H9 (cell line): Measurements from ENCODE around the gene ERICH6B. TPM values are rescaled to one million over a fixed set of nuclear protein-coding genes. Genes with fewer than 3 reads are reported as not detected.

Experiments used
- DNase-seq: peaks from one replicate; pipeline ENCODE4 v3.0.0-alpha.2; 2017
- H2AFZ ChIP-seq: one replicate; pipeline ENCODE4 v1.6.1; 2013; ENCODE audit warnings: mild to moderate bottlenecking, low read length, control low read depth, moderate library complexity
- H2AK5ac ChIP-seq: 2 replicates; pipeline ENCODE4 v1.6.1; 2013; ENCODE audit warnings: low read length, control low read depth, mixed read lengths; ENCODE audit not compliant: insufficient read length
- H2BK120ac ChIP-seq: one replicate; pipeline ENCODE4 v1.6.1; 2013; ENCODE audit warnings: low read depth, mild to moderate bottlenecking, low read length, control low read depth, inconsistent platforms; ENCODE audit not compliant: poor library complexity, severe bottlenecking
- H2BK12ac ChIP-seq: 2 replicates; pipeline ENCODE4 v1.6.1; 2013; ENCODE audit warnings: low read length, control low read depth, mixed read lengths, low read depth; ENCODE audit not compliant: insufficient read length
- H2BK15ac ChIP-seq: 2 replicates; pipeline ENCODE4 v1.6.1; 2013; ENCODE audit warnings: low read depth, low read length, control low read depth
- H2BK20ac ChIP-seq: one replicate; pipeline ENCODE4 v1.6.1; 2013; ENCODE audit warnings: low read depth, mild to moderate bottlenecking, low read length, control low read depth, inconsistent platforms; ENCODE audit not compliant: poor library complexity, severe bottlenecking
- H2BK5ac ChIP-seq: 2 replicates; pipeline ENCODE4 v1.6.1; 2013; ENCODE audit warnings: low read length, control low read depth, mixed read lengths; ENCODE audit not compliant: insufficient read length
- H3K14ac ChIP-seq: 2 replicates; pipeline ENCODE4 v1.6.1; 2013; ENCODE audit warnings: low read length, control low read depth; ENCODE audit not compliant: insufficient read depth
- H3K18ac ChIP-seq: 2 replicates; pipeline ENCODE4 v1.6.1; 2013; ENCODE audit warnings: low read depth, mild to moderate bottlenecking, mixed read lengths, low read length, control low read depth; ENCODE audit not compliant: insufficient read length
- H3K23ac ChIP-seq: 2 replicates; pipeline ENCODE4 v1.6.1; 2013; ENCODE audit warnings: low read length, control low read depth, mixed read lengths, low read depth; ENCODE audit not compliant: insufficient read length
- H3K23me2 ChIP-seq: 2 replicates; pipeline ENCODE4 v1.6.1; 2013; ENCODE audit warnings: low read depth, mild to moderate bottlenecking, mixed read lengths, low read length, control low read depth; ENCODE audit not compliant: insufficient read length, poor library complexity, severe bottlenecking
- H3K27ac ChIP-seq: 2 replicates; pipeline ENCODE4 v1.5.1; 2013; ENCODE audit warnings: low read length, control low read depth, mixed read lengths, low read depth; ENCODE audit not compliant: insufficient read length
- H3K27me3 ChIP-seq: 2 replicates; pipeline ENCODE4 v1.6.1; 2013; ENCODE audit warnings: low read length, control low read depth, inconsistent platforms; ENCODE audit not compliant: insufficient read depth
- H3K4ac ChIP-seq: 2 replicates; pipeline ENCODE4 v1.6.1; 2013; ENCODE audit warnings: low read depth, mild to moderate bottlenecking, control low read depth, inconsistent platforms, low read length, moderate library complexity
- H3K4me1 ChIP-seq: 2 replicates; pipeline ENCODE4 v1.6.1; 2013; ENCODE audit warnings: low read length, control low read depth, inconsistent platforms; ENCODE audit not compliant: insufficient read depth
- H3K4me2 ChIP-seq: 2 replicates; pipeline ENCODE4 v1.6.1; 2013; ENCODE audit warnings: low read length, control low read depth, mixed read lengths; ENCODE audit not compliant: insufficient read length, insufficient read depth
- H3K56ac ChIP-seq: 2 replicates; pipeline ENCODE4 v1.6.1; 2013; ENCODE audit warnings: low read depth, mild to moderate bottlenecking, mixed read lengths, low read length, control low read depth; ENCODE audit not compliant: insufficient read length
- H3K79me1 ChIP-seq: 2 replicates; pipeline ENCODE4 v1.6.1; 2013; ENCODE audit warnings: low read depth, mild to moderate bottlenecking, moderate library complexity, low read length, control low read depth, inconsistent platforms; ENCODE audit not compliant: insufficient read depth, poor library complexity, severe bottlenecking
- H3K79me2 ChIP-seq: 2 replicates; pipeline ENCODE4 v1.6.1; 2013; ENCODE audit warnings: low read length, control low read depth, inconsistent platforms; ENCODE audit not compliant: insufficient read depth
- H3K9ac ChIP-seq: 2 replicates; pipeline ENCODE4 v1.6.1; 2013; ENCODE audit warnings: low read length, control low read depth, mixed read lengths; ENCODE audit not compliant: insufficient read length; ENCODE audit errors: extremely low read depth
- H3K9me3 ChIP-seq: one replicate; pipeline ENCODE4 v1.6.1; 2013; ENCODE audit warnings: low read depth, low read length, inconsistent platforms; ENCODE audit not compliant: control insufficient read depth
- H3T11ph ChIP-seq: one replicate; pipeline ENCODE4 v1.6.1; 2013; ENCODE audit warnings: mild to moderate bottlenecking, low read length, control low read depth, inconsistent platforms
- H4K20me1 ChIP-seq: one replicate; pipeline ENCODE4 v1.6.1; 2013; ENCODE audit not compliant: control insufficient read depth, insufficient read length, insufficient read depth
- H4K5ac ChIP-seq: 2 replicates; pipeline ENCODE4 v1.6.1; 2013; ENCODE audit warnings: low read depth, mild to moderate bottlenecking, mixed read lengths, low read length, control low read depth; ENCODE audit not compliant: insufficient read length
- H4K8ac ChIP-seq: replicated peaks from 2 replicates; pipeline ENCODE4 v1.6.1; 2013; ENCODE audit warnings: low read length, control low read depth, mixed read lengths, low read depth; ENCODE audit not compliant: insufficient read length
- H4K91ac ChIP-seq: 2 replicates; pipeline ENCODE4 v1.6.1; 2013; ENCODE audit warnings: low read depth, mild to moderate bottlenecking, moderate library complexity, mixed read lengths, low read length, control low read depth; ENCODE audit not compliant: insufficient read length
- H3K27ac Mint-ChIP-seq, 3 experiments: 2 replicates in 2 of 3; 3 replicates in 1 of 3; pipeline ENCODE4 v1.8.0; 2020 to 2021; ENCODE audit warnings: mixed read lengths in 3 of 3, mild to moderate bottlenecking in 1 of 3, moderate library complexity in 1 of 3
- H3K27me3 Mint-ChIP-seq: 2 replicates; pipeline ENCODE4 v1.8.0; 2021; ENCODE audit warnings: low read depth, mild to moderate bottlenecking, moderate library complexity, mixed read lengths
- H3K36me3 Mint-ChIP-seq, 3 experiments: 2 replicates in 2 of 3; 3 replicates in 1 of 3; pipeline ENCODE4 v1.8.0; 2020 to 2021; ENCODE audit warnings: low read depth in 3 of 3, mixed read lengths in 3 of 3; ENCODE audit not compliant: insufficient read depth in 1 of 3
- H3K4me1 Mint-ChIP-seq, 2 experiments: 2 replicates each; pipeline ENCODE4 v1.8.0; 2020; ENCODE audit warnings: mixed read lengths in 2 of 2
- H3K4me3 Mint-ChIP-seq, 2 experiments: 2 replicates in 1 of 2; 3 replicates in 1 of 2; pipeline ENCODE4 v1.8.0; 2020 to 2021; ENCODE audit warnings: mild to moderate bottlenecking in 2 of 2, mixed read lengths in 2 of 2, moderate library complexity in 1 of 2
- H3K9me3 Mint-ChIP-seq, 2 experiments: 2 replicates in 1 of 2; 3 replicates in 1 of 2; pipeline ENCODE4 v1.8.0; 2020; ENCODE audit warnings: mild to moderate bottlenecking in 2 of 2, mixed read lengths in 2 of 2, moderate library complexity in 1 of 2
- WGBS: extraction: QIAGEN DNeasy Blood & Tissue Kit; methylation state at CpG from one replicate; pipeline ENCODE4 v1.1.7; 2013; ENCODE audit warnings: missing lambda C conversion rate, low lambda C conversion rate, mixed read lengths; ENCODE audit not compliant: insufficient read length; ENCODE audit errors: extremely low coverage; 5-methylcytosine and 5-hydroxymethylcytosine counted together
- total RNA-seq: library from RNA; stranded (reverse); gene quantifications from 2 replicates; pipeline ENCODE4 v1.2.1, GENCODE V29; 2021
- TF ChIP-seq, protein P1 (sequence below): fragments of 200-600 bp; sonication (generic); conservative IDR thresholded peaks from 3 replicates; pipeline ENCODE4 v1.8.0; 2021; ENCODE audit warnings: antibody characterized with exemption, mild to moderate bottlenecking

The ERICH6B gene
- total RNA-seq, 1 experiment from 2014 or later, result not detected

DNA sequence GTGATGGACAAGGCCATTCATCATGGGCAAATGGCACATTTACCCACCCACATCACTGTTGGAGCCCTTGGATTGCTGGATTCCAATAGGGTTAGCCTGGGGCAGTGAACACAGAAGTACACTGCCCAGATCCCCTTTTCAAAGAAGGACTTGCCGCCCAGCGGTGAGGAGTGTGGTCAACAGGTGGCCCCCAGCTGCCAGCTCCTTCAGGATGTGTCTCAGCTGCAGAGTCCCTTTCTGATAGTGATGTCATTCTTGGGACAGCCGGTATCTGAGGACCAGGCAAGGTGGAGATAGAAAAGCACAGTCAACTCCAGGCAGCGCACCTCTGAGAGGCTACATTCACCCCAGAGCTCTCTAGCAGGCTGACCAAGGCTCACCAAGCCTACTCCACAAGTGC is 16.9 kb downstream of the ERICH6B start:
- no peaks in the 10 kb centered on the region for H3K36me3 Mint-ChIP-seq
- TF ChIP-seq, protein P1, sequence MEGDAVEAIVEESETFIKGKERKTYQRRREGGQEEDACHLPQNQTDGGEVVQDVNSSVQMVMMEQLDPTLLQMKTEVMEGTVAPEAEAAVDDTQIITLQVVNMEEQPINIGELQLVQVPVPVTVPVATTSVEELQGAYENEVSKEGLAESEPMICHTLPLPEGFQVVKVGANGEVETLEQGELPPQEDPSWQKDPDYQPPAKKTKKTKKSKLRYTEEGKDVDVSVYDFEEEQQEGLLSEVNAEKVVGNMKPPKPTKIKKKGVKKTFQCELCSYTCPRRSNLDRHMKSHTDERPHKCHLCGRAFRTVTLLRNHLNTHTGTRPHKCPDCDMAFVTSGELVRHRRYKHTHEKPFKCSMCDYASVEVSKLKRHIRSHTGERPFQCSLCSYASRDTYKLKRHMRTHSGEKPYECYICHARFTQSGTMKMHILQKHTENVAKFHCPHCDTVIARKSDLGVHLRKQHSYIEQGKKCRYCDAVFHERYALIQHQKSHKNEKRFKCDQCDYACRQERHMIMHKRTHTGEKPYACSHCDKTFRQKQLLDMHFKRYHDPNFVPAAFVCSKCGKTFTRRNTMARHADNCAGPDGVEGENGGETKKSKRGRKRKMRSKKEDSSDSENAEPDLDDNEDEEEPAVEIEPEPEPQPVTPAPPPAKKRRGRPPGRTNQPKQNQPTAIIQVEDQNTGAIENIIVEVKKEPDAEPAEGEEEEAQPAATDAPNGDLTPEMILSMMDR, result no peak
- H2BK120ac ChIP-seq, result no peak overlapping the region

More for the DNA sequence above, 16.9 kb downstream of the ERICH6B start:
- H3K79me1 ChIP-seq, result no peaks in the 10 kb centered on the region
- no peak overlapping the region for H2AK5ac ChIP-seq
- peaks cover 10% of the 10 kb centered on the region for H3K27me3 Mint-ChIP-seq
- no peak overlapping the region for H4K8ac ChIP-seq
- H2BK20ac ChIP-seq, result no peak overlapping the region
- H2BK5ac ChIP-seq, result no peak overlapping the region
- no peak overlapping the region for H3K27ac Mint-ChIP-seq
- no peaks in the 10 kb centered on the region for H3K79me2 ChIP-seq
- no peak overlapping the region for H3K4me2 ChIP-seq
- no peak overlapping the region for H2BK12ac ChIP-seq
- H3K23ac ChIP-seq, result no peak overlapping the region
- no peak overlapping the region for H3K4ac ChIP-seq
- no peaks in the 10 kb centered on the region for H3K4me1 ChIP-seq
- no peak overlapping the region; the same call in 1 of the 2 replicates for H3K14ac ChIP-seq
- H3K9me3 ChIP-seq, result no peaks in the 10 kb centered on the region
- no peaks in the 10 kb centered on the region for H3K27me3 ChIP-seq
- no peak overlapping the region for H4K91ac ChIP-seq
- no peaks in the 10 kb centered on the region; a peak in 2 of 5 replicates for H3K9me3 Mint-ChIP-seq
- H3K18ac ChIP-seq, result no peak overlapping the region
- H2AFZ ChIP-seq, result no peak overlapping the region
- no peak overlapping the region for H3K9ac ChIP-seq
- H3K56ac ChIP-seq, result no peak overlapping the region
- no peak overlapping the region for H2BK15ac ChIP-seq
- no peaks in the 10 kb centered on the region for H4K20me1 ChIP-seq
- H4K5ac ChIP-seq, result no peak overlapping the region
- no peaks in the 10 kb centered on the region for H3K4me1 Mint-ChIP-seq
- H3K23me2 ChIP-seq, result no peaks in the 10 kb centered on the region
- H3K27ac ChIP-seq, result no peak overlapping the region
- no peak overlapping the region for H3T11ph ChIP-seq
- no peak for DNase-seq
- no peak overlapping the region for H3K4me3 Mint-ChIP-seq
- WGBS, result no CpG with 5 or more reads among the region's 4 CpGs
